ENCODE data around the gene ELAC1. TPM values are rescaled to one million over a fixed set of nuclear protein-coding genes. Genes with fewer than 3 reads are reported as not detected.

The ELAC1 gene
- total RNA-seq, 1 donor from 2014 or later = 7.6 TPM

DNA sequence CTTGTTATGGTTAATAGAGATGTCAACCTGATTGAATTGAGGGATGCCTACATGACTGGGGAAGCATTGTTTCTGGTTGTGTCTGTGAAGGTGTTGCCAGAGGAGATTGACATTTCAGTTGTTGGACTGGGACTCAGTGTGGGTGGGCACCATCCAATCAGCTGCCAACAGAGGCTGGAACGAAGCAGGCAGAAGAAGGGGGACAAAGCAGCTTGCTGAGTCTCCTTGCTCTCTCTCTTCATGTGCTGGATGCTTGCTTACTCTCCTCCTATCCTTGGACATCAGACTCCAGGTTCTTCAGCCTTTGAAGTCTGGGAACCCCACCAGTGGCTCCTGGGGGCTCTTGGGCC lies 39.9 kb downstream of the ELAC1 start:
- Histone ChIP-seq H3K4me2 (ENCODE audit: low read length) (no peak overlapping the region), H3K4me3 (ENCODE audit: insufficient read depth, low read depth, low read length) (no peak overlapping the region), H3K4me1 (ENCODE audit: insufficient read depth, low read length) (peaks cover 4% of the 10 kb centered on the region), H3K79me2 (ENCODE audit: insufficient read depth, low read length) (no peaks in the 10 kb centered on the region), H3K9me3 (ENCODE audit: insufficient read depth, low read depth, low read length) (no peaks in the 10 kb centered on the region), H2AFZ (ENCODE audit: low read depth, low read length) (no peak overlapping the region), H3K9ac (ENCODE audit: low read length) (no peak overlapping the region), H4K20me1 (ENCODE audit: insufficient read depth, low read length) (no peaks in the 10 kb centered on the region), H3K27ac (ENCODE audit: low read depth, low read length) (no peak overlapping the region), H3K36me3 (ENCODE audit: insufficient read depth, low read length) (no peaks in the 10 kb centered on the region), H3K27me3 (ENCODE audit: insufficient read depth, low read length) (no peaks in the 10 kb centered on the region)
- no peak overlapping the region for H3K4me3 Mint-ChIP-seq (ENCODE audit: unreplicated experiment)
- DNase-seq (ENCODE audit: low read depth) = no peak
- no peaks in the 10 kb centered on the region for H3K36me3 Mint-ChIP-seq (ENCODE audit: low read depth, unreplicated experiment)
- FAIRE-seq = no peak
- no peak overlapping the region for H3K27ac Mint-ChIP-seq (ENCODE audit: unreplicated experiment)
- H3K27me3 Mint-ChIP-seq (ENCODE audit: low read depth, unreplicated experiment) = peaks cover 2% of the 10 kb centered on the region
- no peaks in the 10 kb centered on the region for H3K9me3 Mint-ChIP-seq (ENCODE audit: unreplicated experiment)
- TF ChIP-seq, protein P1, sequence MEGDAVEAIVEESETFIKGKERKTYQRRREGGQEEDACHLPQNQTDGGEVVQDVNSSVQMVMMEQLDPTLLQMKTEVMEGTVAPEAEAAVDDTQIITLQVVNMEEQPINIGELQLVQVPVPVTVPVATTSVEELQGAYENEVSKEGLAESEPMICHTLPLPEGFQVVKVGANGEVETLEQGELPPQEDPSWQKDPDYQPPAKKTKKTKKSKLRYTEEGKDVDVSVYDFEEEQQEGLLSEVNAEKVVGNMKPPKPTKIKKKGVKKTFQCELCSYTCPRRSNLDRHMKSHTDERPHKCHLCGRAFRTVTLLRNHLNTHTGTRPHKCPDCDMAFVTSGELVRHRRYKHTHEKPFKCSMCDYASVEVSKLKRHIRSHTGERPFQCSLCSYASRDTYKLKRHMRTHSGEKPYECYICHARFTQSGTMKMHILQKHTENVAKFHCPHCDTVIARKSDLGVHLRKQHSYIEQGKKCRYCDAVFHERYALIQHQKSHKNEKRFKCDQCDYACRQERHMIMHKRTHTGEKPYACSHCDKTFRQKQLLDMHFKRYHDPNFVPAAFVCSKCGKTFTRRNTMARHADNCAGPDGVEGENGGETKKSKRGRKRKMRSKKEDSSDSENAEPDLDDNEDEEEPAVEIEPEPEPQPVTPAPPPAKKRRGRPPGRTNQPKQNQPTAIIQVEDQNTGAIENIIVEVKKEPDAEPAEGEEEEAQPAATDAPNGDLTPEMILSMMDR (IDR thresholded peaks at IDR 0.05; ENCODE audit: insufficient read depth, low read depth, low read length) = no peak
- TF ChIP-seq EZH2 (IDR thresholded peaks at IDR 0.05; ENCODE audit: insufficient read depth, low read length) = no peak
- peaks cover 2% of the 10 kb centered on the region for H3K4me1 Mint-ChIP-seq (ENCODE audit: low read depth, unreplicated experiment)

DNA sequence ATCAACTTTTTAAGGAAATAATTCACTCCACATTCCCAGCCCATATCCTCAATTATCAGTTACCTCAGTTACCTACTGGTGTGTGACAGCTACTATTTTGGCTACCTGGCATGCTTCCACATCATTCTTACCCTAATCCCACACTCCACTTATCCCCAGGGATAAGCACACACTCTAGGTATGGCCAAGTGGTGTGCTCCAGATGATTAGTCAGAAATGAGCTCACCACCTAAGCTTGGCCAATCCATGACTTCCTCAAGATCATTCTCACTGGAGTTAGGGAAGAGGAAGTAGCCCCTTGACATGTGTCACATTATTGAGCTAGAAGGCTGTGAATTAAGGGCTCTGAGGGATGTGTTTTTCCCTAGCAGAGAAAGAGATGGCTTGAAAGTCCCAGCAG lies 41.2 kb downstream of the ELAC1 start:
- no peak overlapping the region for H3K4me2 ChIP-seq (ENCODE audit: low read length)
- no peak overlapping the region for H3K27ac Mint-ChIP-seq (ENCODE audit: unreplicated experiment)
- no peak for FAIRE-seq
- H3K9me3 Mint-ChIP-seq (ENCODE audit: unreplicated experiment) = no peaks in the 10 kb centered on the region
- H3K9me3 ChIP-seq (ENCODE audit: insufficient read depth, low read depth, low read length) = no peaks in the 10 kb centered on the region
- H3K4me3 ChIP-seq (ENCODE audit: insufficient read depth, low read depth, low read length) = no peak overlapping the region
- peak; percentile 18 for DNase-seq (ENCODE audit: low read depth)
- H3K36me3 ChIP-seq (ENCODE audit: insufficient read depth, low read length) = no peaks in the 10 kb centered on the region
- H3K4me1 ChIP-seq (ENCODE audit: insufficient read depth, low read length) = peaks cover 4% of the 10 kb centered on the region
- no peak overlapping the region for H3K4me3 Mint-ChIP-seq (ENCODE audit: unreplicated experiment)
- H3K27ac ChIP-seq (ENCODE audit: low read depth, low read length) = no peak overlapping the region
- H2AFZ ChIP-seq (ENCODE audit: low read depth, low read length) = no peak overlapping the region
- no peaks in the 10 kb centered on the region for H3K36me3 Mint-ChIP-seq (ENCODE audit: low read depth, unreplicated experiment)
- H3K4me1 Mint-ChIP-seq (ENCODE audit: low read depth, unreplicated experiment) = peaks cover 2% of the 10 kb centered on the region
- H3K79me2 ChIP-seq (ENCODE audit: insufficient read depth, low read length) = no peaks in the 10 kb centered on the region
- no peak overlapping the region for H3K9ac ChIP-seq (ENCODE audit: low read length)
- peaks cover 2% of the 10 kb centered on the region for H3K27me3 Mint-ChIP-seq (ENCODE audit: low read depth, unreplicated experiment)
- H4K20me1 ChIP-seq (ENCODE audit: insufficient read depth, low read length) = no peaks in the 10 kb centered on the region
- TF ChIP-seq, protein P1 (IDR thresholded peaks at IDR 0.05; ENCODE audit: insufficient read depth, low read depth, low read length) = no peak
- TF ChIP-seq EZH2 (IDR thresholded peaks at IDR 0.05; ENCODE audit: insufficient read depth, low read length) = no peak
- no peaks in the 10 kb centered on the region for H3K27me3 ChIP-seq (ENCODE audit: insufficient read depth, low read length)

DNA sequence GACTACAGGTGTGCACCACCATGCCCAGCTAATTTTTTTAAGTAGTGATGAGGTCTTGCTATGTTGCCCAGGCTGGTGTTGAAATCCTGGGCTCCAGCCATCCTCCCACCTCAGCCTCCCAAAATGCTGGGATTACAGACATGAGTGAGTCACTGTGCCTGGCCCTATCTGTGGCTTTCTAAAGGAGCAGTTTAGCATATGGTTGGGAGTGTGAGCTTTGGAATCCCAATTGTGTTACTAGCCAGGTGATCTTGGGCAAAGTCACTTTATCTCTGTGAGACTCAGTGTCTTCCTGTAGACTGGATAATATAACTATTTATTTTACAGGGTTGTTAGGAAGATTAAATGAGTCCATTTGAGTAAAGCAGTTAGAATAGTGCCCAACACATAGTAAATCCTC lies 42.4 kb downstream of the ELAC1 start:
- DNase-seq (ENCODE audit: low read depth) = no peak
- Histone ChIP-seq H3K27ac (ENCODE audit: low read depth, low read length) (no peak overlapping the region), H3K79me2 (ENCODE audit: insufficient read depth, low read length) (no peaks in the 10 kb centered on the region), H3K4me1 (ENCODE audit: insufficient read depth, low read length) (peaks cover 4% of the 10 kb centered on the region), H3K36me3 (ENCODE audit: insufficient read depth, low read length) (no peaks in the 10 kb centered on the region), H3K9ac (ENCODE audit: low read length) (no peak overlapping the region), H3K4me3 (ENCODE audit: insufficient read depth, low read depth, low read length) (no peak overlapping the region), H3K4me2 (ENCODE audit: low read length) (no peak overlapping the region), H3K9me3 (ENCODE audit: insufficient read depth, low read depth, low read length) (no peaks in the 10 kb centered on the region), H2AFZ (ENCODE audit: low read depth, low read length) (no peak overlapping the region), H3K27me3 (ENCODE audit: insufficient read depth, low read length) (no peaks in the 10 kb centered on the region), H4K20me1 (ENCODE audit: insufficient read depth, low read length) (no peaks in the 10 kb centered on the region)
- FAIRE-seq = no peak
- Mint-ChIP-seq H3K27ac (ENCODE audit: unreplicated experiment) (no peak overlapping the region), H3K27me3 (ENCODE audit: low read depth, unreplicated experiment) (peaks cover 2% of the 10 kb centered on the region), H3K36me3 (ENCODE audit: low read depth, unreplicated experiment) (peaks cover 2% of the 10 kb centered on the region), H3K4me3 (ENCODE audit: unreplicated experiment) (no peak overlapping the region), H3K9me3 (ENCODE audit: unreplicated experiment) (no peaks in the 10 kb centered on the region), H3K4me1 (ENCODE audit: low read depth, unreplicated experiment) (peaks cover 2% of the 10 kb centered on the region)
- TF ChIP-seq, protein P1 (IDR thresholded peaks at IDR 0.05; ENCODE audit: insufficient read depth, low read depth, low read length) = no peak

Measured in astrocyte (in vitro differentiated cells and primary cell).